Stimulated activated CD8-positive, alpha-beta memory T cell treated with anti-CD3 and anti-CD28 coated beads, Interleukin-15, amount 100 ng/mL, for 1 hour (primary cell): ENCODE measurements around the gene DYNC1I1.

Experiments
- DNase-seq: peaks from one replicate; pipeline ENCODE4 v3.0.0-alpha.2; 2020; ENCODE audit warnings: low read depth

Gene DYNC1I1

DNA sequence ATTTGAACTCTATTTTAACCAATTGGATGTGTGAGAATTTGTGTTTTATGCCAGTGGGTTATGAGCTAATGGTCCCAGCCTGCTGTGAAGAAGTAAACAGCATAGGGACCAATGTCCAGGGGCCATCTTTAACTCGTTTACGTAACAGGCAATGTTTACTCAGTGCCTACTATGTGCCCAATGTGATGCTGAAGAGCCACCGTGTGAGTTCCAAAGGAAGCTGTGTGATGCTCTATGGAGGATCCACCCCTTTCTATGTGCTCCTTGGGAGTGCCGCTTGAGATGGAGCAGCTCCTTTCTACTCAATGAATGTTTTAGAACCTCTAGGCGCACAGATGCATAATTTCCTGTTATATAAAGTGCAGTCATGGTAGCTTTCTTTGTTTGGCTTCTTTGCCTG is 21.3 kb downstream of the DYNC1I1 start:
- DNase-seq: no peak

DNA sequence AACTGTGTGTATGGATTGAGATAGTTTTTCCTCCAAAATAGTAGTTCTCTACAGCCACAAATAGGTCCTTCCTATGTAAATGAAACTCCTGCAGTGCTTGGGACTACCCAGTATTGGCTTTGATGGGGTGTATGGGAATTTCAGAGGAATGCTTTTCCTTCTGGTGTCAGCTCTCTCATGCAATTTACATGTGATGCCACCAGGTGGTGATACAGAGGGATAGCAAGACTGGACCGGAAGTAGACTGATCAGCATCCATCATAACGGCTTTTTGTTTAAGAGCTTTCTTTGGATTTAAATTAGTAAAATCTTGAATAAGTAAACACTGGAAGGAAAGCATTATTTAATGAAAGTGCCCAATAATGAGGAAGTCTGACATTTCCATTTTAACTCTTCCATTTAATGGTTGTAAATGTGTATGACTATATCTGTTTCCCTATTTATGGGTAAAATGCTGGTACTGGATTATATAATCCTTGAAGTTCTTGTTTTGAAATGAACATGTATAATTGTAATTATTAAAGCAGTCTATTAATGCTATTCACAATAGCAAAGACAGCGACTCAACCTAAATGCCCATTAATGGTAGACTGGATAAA is 22.7 kb downstream of the DYNC1I1 start:
- no peak for DNase-seq

DNA sequence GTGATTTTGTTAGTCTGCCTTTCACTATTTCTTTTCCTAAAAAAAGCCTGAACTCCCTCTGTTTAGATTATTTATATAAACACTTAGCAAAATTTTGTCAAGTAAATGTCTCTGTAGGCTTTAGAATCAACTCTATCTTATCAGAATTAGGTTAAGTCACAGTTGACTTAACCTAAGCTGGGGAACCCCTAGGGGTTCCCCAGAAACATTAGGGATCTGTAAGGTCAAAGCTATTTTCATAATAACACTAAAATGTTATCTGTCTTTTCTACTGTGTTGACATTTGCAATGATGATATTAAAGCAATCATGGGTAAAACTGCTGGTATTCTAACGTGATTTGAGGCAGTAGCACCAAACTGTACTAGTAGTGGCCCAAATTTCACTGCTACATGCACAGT is 24.3 kb downstream of the DYNC1I1 start:
- no peak for DNase-seq

DNA sequence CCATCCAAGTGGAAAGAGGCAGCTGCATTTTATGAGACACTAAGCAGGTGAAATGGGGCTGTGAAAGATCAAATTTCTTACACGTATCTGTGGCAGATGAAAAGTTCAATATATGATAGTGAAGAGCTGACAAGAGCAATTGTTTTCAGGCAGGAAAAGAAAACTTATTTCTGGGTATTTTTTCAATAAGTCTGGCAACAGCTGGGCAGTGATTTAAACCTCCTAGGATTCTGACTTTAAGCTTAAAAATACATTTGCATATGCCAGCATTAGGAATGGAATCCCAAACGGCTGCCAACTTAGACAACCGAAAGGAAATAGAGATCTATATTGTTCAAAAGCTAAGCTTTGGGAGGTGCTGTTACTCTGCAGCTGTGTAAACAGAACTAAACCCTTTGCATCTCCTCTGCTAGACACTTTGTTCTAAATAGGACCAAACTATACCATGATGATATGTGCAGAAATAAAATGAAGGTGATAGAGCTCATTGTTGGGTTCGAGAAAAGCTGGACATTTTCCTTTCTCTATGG is 26.1 kb downstream of the DYNC1I1 start:
- no peak for DNase-seq

DNA sequence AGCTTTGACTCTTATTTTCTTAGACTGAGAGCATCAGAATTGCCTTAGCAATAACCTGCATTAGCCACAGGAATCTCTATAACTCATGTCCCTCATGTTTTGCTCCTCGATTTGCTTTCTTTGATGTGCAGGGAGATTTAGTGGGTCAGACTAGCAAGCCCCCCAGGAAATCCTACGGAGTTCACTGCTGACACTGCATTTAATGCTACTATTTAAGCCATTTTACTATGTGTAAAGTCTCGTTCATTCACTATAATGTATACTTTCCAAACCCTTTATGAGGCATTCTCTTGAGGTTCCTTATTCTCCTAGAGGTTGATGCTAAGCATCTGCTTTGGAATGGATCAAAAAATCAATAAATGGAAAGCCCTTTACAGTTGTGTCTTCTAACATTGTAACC is 28.4 kb downstream of the DYNC1I1 start:
- no peak for DNase-seq

DNA sequence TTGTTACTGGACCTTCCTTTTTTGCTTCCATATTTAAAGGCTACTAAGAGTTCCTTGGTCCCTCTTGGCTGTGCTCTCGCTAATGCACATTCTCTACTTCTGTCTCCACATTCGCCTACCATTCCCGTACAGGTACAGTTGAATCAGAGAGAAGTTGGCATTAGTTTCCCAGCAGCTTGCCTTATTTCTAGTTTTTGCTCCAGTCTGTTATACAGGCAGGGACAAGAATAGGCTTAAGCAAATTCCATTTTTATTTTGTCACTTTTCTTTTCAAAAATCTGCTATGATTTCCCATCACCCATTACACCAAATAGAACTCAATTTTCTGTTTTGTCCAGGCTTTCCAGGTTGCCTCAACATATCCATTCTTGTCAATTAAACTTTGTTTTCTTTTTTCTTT is 29.9 kb downstream of the DYNC1I1 start:
- no peak for DNase-seq

DNA sequence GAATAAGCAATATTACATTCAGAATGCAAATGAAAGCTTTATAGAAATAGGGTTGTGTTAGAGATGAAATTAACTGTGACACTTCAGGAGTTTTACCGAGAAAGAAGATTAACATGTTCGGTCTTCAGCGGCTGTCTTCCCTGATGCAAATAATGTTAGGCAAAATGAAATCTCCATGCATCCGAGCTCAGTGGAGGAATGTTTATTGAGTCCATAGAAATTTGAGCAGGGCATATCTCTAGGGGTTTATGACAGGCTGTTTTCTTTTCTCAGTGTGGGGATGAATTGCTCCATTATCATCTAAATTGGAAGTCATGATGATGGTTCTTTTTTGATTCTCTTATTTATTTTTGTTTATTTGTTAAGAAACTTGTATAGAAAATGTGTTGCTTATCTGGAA is 31.7 kb downstream of the DYNC1I1 start:
- no peak for DNase-seq

DNA sequence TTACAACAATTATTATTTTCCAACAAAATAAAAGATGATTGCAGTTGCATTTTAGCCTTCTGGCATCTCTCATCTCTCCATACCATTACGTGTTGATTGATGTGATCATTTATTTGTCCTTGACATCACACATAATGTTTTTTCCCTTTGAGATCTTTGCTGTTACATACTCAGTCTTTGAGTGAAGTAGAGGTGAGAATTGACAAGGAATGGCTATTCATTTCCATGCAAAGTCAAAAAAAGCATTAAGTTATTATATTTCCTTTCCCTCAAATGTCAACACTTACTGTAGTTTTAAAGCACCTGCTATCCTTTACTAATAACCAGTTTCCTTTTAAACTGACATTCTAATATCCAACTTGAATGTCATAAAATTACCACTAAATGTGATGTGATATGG is 33.6 kb downstream of the DYNC1I1 start:
- no peak for DNase-seq

DNA sequence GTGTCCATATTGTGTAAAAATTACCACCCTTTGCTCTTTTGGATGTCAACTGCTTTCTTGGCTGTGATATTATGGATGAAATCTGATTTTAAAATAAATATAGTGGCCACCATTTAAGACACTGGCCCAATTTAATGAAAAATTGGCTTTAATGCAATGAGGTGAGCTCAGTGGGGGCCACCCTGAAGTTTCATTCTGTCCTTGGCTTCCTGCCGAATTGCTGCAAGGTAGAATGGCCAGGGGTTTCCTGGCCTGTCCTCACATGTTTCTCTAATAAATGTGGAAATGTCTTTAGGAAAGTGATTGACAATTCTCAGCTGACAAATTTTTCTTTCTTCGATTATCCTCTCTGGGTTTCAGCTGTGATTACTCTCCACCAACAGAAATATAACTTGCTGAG is 36.0 kb downstream of the DYNC1I1 start:
- no peak for DNase-seq

DNA sequence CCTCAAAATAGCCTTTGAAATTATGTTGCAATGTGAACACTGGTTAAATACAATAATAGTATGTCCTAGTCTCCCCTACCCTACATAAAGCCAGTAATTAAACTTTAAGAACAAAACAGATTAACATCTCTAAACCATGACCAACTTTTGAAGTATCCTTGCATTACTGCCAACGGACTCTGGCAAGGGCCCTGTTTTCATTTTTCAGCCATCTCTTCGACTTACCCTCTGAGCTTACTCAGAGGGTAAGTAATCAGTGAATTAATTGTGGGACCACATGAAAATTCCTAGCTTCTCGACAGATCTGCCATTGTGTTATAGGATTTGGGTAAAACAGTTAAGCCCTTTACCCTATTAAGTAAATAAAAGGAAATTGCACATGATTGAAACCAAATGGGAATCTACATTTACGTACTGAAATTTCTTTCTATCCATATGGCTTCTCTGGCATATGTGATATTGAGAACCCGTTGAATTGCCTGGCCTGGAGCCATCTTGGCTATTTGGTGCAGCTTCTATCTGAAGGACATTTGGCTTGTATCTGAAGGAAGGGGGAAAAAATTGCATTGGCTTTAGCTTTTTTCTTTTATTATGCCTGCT is 39.6 kb downstream of the DYNC1I1 start:
- DNase-seq: no peak

DNA sequence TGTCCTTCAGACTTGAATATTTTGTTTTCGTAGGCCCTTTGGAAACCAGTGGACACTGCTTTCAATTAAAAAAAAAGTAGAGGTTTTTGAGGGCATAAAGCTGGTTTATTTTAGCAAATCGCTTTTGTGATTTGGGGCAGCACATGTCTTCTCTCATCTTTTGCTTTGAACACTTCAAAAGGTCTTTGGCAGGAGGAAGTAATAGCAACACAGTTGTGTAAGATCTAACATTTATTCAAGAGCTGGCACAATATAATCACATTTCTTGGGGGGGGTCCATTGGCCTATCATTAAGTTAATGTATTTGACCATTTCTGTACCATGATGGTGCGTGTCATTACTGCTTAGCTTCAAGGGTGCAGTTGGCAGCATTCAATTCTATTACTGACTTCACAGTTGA is 42.4 kb downstream of the DYNC1I1 start:
- DNase-seq: no peak

DNA sequence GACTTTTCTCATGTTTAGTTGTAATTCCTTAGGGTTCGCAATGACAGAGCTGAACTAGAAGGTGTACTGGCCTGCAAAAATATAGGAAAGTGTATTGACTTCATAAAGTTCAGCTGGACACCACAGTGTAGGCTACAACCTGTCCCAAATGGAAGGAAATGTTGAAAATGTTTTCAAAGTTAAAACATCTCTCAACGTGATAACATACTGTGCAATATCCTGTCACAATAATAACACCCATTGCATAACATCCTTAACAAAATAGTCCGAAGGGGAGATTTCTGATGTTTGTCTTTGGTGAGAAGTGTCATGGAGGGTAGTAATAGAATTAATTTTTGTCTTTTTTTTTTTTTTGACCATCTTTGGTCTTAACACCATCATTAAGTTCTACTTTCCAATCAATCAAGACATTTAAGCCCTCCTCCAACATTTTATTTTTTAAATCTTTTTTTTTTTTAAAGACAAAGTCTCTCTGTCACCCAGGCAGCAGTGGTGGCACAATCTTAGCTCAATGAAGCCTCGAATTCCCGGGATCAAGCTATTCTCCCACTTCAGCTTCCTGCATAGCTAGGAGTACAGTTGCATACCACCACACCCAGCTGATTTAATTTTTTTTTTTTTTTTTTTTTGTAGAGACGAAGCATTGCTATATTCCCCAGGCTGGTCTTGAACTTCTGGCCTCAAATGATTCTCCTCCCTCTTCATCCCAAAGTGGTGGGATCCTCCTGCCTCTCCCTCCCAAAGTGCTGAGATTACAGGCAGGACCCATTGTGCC is 45.7 kb downstream of the DYNC1I1 start:
- no peak for DNase-seq

DNA sequence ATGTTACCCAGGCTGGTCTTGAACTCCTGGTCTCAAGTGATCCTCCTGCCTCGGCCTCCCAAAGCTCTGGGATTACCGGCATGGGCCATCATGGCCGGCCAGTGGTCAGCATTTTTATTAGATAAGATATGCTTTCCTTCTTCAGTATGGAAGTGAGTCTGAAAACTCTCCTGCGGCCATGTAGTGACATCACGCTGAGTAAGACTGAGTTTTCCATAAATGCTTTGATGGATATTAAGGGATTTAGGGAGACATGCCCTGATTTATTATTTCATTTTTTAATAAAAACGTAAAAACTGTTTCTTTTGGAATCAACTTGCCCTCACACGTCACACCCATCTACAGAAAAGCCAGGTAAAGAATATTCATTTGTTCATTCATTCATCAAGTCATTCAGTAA is 48.4 kb downstream of the DYNC1I1 start:
- no peak for DNase-seq

DNA sequence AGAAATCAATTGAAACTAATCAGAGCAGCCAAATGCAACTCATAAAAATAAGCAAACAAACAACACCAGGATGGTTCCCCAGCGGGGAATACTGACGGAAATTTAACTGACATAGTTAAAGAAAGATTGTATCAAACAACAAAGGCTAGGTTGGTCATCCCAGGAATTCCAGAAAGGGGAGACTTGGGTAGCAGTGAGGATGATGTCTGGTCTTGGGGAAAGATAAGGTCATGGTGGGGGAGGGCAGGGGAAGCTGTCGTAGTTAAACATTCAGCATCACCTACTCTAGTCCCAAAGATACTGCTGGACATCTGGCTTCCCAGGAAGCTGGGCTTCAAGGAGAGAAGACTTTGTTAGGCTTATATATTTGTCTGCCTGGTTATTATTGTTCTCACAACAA is 50.4 kb downstream of the DYNC1I1 start:
- no peak for DNase-seq

DNA sequence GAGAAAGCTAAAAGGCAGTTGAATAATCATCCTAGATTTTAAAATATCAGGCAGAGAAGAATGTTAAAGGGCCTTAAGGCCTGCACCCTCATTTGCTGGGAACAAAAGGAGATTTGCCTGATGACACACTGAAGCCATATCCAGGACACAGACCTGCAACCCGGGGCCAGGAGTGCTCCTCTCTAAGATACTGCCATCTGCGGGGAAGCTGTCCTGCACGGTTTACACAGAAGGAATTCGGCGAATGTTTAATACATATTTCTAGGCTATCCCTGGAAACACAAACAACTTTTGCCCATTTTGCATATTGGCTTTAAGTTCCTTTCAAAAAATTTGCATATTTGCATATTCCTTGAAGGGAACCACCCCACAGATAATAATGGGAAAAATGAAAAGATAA is 52.3 kb downstream of the DYNC1I1 start:
- DNase-seq: no peak

DNA sequence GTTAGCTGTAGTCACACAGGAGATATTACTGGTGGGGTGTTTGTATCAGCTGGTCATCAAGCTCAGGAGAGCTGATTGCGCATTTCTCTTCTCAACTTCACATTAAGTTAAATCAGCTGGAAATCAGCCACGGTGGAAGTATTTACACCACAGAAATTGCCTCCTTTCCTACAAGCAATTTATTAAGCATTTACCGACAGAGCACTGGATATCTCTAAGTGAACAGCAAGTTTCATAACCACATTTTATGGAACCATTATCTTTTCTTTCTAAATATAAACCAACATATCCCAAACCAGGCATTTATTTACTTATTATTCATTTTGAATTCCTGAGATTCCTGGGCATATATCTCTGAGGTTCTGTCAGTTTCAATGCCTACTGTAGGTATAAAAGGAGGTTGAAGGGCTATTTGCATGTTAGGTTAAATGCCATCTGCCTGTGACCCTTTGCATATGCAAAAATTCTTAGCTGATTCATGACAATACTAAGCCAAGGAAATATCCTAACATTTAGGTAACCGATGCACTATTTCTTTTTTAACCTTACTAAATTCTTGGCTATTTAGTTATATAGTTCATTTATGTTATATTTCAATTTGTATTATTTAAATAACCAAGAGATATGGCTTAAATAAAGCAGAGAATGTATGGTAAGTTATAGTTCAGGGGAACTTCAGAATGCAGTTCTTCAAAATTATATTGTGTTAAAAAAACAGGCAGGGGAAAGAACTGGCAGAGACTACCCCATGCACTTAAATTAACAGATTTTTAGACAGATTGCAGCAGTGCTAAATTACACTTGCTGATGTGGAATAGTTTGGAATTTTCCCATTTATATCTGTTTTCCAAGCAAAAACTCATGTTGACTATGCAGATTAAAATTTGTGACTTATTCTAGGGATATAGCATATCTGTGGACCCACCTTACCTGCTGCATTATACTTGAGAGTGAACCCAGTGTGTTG is 56.8 kb downstream of the DYNC1I1 start:
- no peak for DNase-seq

DNA sequence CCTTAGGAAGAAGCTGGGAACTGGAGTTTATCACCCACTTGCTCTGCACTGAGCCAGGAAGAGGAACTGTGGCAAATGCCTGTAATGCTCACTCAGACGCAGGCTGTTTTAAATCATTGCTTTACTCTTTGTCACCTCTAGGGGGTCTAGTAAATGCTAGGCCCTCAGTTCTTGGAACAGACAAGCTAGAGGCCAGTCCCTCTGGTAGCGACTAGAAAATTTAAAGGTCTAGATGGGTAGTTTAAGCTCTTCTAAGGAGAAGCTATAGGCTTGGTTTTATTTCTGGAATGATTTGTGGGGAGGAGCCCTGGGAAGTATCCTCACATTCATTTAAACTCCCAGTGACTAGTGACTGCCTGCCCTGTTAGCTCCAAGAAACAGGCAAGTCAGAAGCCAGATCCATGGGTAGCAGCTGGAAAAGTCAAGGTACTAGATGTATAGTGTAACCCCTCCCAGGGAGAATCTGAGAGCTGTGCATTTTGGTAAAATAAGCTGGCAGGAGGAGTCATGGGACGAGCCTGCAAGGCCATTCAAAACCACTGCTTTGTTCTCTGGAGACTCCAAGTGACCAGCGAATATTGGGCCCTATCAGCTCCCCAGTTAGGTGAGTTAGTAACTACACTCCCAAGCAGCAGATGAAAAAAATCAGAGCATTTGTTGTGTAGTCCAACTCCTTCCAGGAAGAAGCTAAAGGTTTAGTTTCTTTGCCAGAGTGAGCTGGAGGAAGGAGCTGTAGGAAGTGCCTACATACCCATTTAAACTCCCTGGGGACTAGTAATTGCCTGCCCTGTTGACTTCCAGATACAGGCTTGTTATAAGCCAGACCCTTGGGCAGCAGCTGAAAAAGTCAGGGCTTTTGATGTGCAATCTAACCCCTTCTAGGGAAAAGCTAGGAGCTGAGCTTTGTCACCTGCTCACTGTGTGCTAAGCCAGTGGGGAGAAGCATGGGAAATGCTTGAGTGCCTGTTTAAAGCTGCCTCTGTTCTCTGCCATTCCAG is 68.9 kb downstream of the DYNC1I1 start:
- DNase-seq: no peak

DNA sequence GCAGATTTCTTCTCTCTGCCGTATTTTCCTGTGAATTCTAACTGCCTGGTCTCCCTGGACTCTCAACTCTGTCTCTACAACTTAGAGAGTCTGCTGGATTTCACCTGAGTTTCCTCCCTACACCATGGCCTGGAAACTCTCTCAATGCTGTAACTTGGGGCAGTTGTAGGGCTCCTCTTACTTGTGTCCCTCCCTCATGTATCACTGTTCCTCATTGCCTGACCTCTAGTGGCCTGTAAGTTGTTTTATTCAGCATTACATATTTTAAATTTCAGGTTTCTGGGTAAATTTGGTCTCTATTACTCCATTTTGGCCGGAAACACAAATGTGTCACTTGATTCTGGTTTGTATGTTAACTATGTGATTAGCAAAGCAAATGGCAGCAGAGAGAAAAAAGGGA is 70.9 kb downstream of the DYNC1I1 start:
- DNase-seq: no peak

DNA sequence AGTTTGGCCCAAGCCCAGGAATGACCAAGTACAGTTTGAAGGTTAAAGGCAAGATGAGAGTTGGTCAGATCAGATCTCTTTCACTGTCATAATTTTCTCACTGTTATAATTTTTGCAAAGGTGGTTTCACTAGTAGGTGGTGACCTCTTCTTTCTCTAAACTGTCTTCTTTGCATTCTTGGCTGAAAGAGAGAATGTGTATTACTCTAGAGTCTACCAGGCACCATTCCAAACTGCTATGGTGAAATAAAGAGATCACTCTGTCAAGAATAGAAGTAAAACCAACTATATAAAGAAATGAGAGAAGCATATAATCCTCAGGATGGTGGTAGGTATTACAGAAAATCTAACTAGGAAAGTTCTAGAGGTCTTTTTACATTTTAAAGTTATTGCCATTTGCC is 72.7 kb downstream of the DYNC1I1 start:
- no peak for DNase-seq

DNA sequence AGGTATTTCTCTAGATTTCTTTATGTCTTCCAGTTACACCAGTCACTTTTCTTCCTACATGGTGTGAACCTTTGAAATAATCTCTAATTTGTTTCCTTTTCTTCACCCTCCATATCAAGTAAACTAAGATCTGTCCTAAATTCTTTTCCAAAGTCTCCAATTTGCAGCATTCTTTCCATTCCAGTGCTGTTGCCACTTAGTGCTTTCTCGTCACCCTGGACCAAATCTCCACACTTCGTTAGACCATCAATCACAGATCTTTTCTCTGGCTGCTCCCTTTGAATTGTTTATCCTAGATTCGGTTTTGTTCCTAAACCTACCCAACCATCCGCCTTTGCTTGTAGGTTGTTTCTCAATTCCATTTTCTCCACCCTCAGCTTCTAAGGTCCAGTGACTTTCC is 74.7 kb downstream of the DYNC1I1 start:
- DNase-seq: no peak

DNA sequence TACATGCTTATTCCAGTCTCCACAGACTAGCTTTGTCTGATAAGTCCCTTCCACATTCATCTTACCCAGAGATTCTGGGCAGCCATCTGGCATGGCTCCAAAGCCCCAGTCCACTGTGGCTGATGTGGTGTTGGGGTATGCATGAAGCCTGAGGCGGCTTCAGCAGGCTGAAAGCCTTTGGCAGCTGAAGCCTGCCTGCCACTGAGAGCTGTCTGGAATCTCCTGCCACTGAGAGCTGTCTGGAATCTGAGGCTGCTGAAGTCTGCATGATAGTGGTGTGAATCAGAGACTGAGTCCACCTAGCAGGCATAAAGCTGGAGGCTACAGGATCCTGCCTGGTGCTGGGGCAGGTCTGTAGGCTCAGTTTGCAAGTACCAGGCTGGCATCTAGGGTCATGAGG is 87.1 kb downstream of the DYNC1I1 start:
- no peak for DNase-seq
